Keratinocyte (primary cell): ENCODE results near the gene RENBP. TPM values are rescaled to one million over a fixed set of nuclear protein-coding genes. Genes with fewer than 3 reads are reported as not detected.

Source experiments
- DNase-seq: peaks from one replicate; pipeline ENCODE4 v3.0.0-alpha.2; 2011; ENCODE audit warnings: low read depth, missing footprints, low spot score
- FAIRE-seq: peaks from 2 replicates; lab custom pipeline; 2011; peaks lifted over from hg19 to GRCh38; lab: Jason Lieb, UNC
- H2AFZ ChIP-seq: 2 replicates; pipeline ENCODE4 v1.6.0; 2012; ENCODE audit warnings: low read length, control low read depth, inconsistent platforms; ENCODE audit not compliant: control insufficient read depth
- H3K27ac ChIP-seq: 2 replicates; pipeline ENCODE4 v1.5.1; 2011; ENCODE audit warnings: low read length; ENCODE audit not compliant: control insufficient read depth, insufficient read depth
- H3K27me3 ChIP-seq: 3 replicates; pipeline ENCODE4 v1.6.0; 2011; ENCODE audit warnings: low read length; ENCODE audit not compliant: control insufficient read depth, insufficient read depth; ENCODE audit errors: extremely low read depth
- H3K36me3 ChIP-seq, 2 experiments: 2 replicates in 1 of 2; 3 replicates in 1 of 2; pipeline ENCODE4 v1.5.1; 2011; ENCODE audit warnings: low read length in 2 of 2, mild to moderate bottlenecking in 1 of 2; ENCODE audit not compliant: control insufficient read depth in 2 of 2, insufficient read depth in 2 of 2; ENCODE audit errors: extremely low read depth in 1 of 2
- H3K4me1 ChIP-seq: 3 replicates; pipeline ENCODE4 v1.5.1; 2011; ENCODE audit warnings: low read length; ENCODE audit not compliant: control insufficient read depth, insufficient read depth; ENCODE audit errors: extremely low read depth
- H3K4me2 ChIP-seq: 3 replicates; pipeline ENCODE4 v1.6.0; 2011; ENCODE audit warnings: low read depth, low read length; ENCODE audit not compliant: control insufficient read depth, insufficient read depth; ENCODE audit errors: extremely low read depth
- H3K4me3 ChIP-seq, 3 experiments: fragments of 200-600 bp in 1 of 3; sonication (generic) in 1 of 3; 2 replicates in 2 of 3; 3 replicates in 1 of 3; pipeline ENCODE4 v1.5.1; 2011 to 2016; ENCODE audit warnings: low read length in 3 of 3, mild to moderate bottlenecking in 3 of 3, control low read depth in 2 of 3, inconsistent platforms in 1 of 3, low read depth in 1 of 3, mixed read lengths in 1 of 3, mixed run types in 1 of 3, moderate library complexity in 1 of 3; ENCODE audit not compliant: control insufficient read depth in 2 of 3, insufficient read depth in 2 of 3; ENCODE audit errors: extremely low read depth in 1 of 3
- H3K79me2 ChIP-seq: 2 replicates; pipeline ENCODE4 v1.6.0; 2012; ENCODE audit warnings: low read length; ENCODE audit not compliant: control insufficient read depth, insufficient read depth
- H3K9ac ChIP-seq: 3 replicates; pipeline ENCODE4 v1.6.0; 2011; ENCODE audit warnings: low read length; ENCODE audit not compliant: control insufficient read depth, insufficient read depth; ENCODE audit errors: extremely low read depth
- H3K9me1 ChIP-seq: 3 replicates; pipeline ENCODE4 v1.6.0; 2011; ENCODE audit warnings: low read length; ENCODE audit not compliant: control insufficient read depth, insufficient read depth; ENCODE audit errors: extremely low read depth
- H3K9me3 ChIP-seq: 2 replicates; pipeline ENCODE4 v1.5.1; 2012; ENCODE audit warnings: low read depth, low read length; ENCODE audit not compliant: control insufficient read depth
- H4K20me1 ChIP-seq: 3 replicates; pipeline ENCODE4 v1.6.0; 2011; ENCODE audit warnings: low read length; ENCODE audit not compliant: control insufficient read depth, insufficient read depth; ENCODE audit errors: extremely low read depth
- CTCF ChIP-seq, 3 experiments: IDR thresholded peaks in 1 of 3; conservative IDR thresholded peaks in 1 of 3; optimal IDR thresholded peaks in 1 of 3; 2 replicates in 2 of 3; 3 replicates in 1 of 3; pipeline versions ENCODE3 to v1.5.1; 2011; ENCODE audit warnings: low read length in 3 of 3, mild to moderate bottlenecking in 3 of 3, moderate library complexity in 2 of 3, control low read depth in 1 of 3, inconsistent platforms in 1 of 3; ENCODE audit not compliant: insufficient read depth in 2 of 3; ENCODE audit errors: extremely low read depth in 1 of 3
- EZH2 ChIP-seq: IDR thresholded peaks from one replicate; pipeline ENCODE4 v1.6.1; 2012; ENCODE audit warnings: inconsistent platforms, mild to moderate bottlenecking, low read length, moderate library complexity
- dilution Hi-C: fragments of 300-500 bp; cut with MboI; formaldehyde crosslinking; loops from one replicate; pipeline ENCODE4 v1.7.0; 2020; ENCODE audit warnings: low sequenced_read_pairs; ENCODE audit not compliant: extremely low pct_ligation_motif_present
- polyA plus RNA-seq, 5 experiments: library from polyadenylated mRNA; depleted of rRNA in 3 of 5; stranded (reverse) in 3 of 5; stranded (forward) in 1 of 5; unstranded in 1 of 5; fragments of >200 nt; gene quantifications; 1 replicate in 1 of 5; 2 replicates in 3 of 5; 3 replicates in 1 of 5; pipeline versions ENCODE4 v1.2.1 to v1.2.3, GENCODE V29; 2011 to 2012; ENCODE audit warnings: missing spikeins in 2 of 5, low read depth in 1 of 5, low replicate concordance in 1 of 5

The RENBP gene
- polyA plus RNA-seq, 1 donor (not counting 4 experiments of a cell fraction or from before 2014, with no cell fraction given) = 0.16 TPM

- dilution Hi-C loops = no loop called here
- Histone ChIP-seq H3K9ac (no peak overlapping the region), H4K20me1 (no peaks in the 10 kb centered on the region), H3K79me2 (no peaks in the 10 kb centered on the region), H3K27me3 (no peaks in the 10 kb centered on the region), H3K9me1 (no peaks in the 10 kb centered on the region), H3K4me2 (no peak overlapping the region), H3K36me3 (peaks cover 9 to 24% of the 10 kb centered on the region in 2 experiments), H3K9me3 (no peaks in the 10 kb centered on the region), H3K27ac (no peak overlapping the region), H3K4me1 (no peaks in the 10 kb centered on the region), H2AFZ (no peak overlapping the region), H3K4me3 (no peak overlapping the region)
- DNase-seq = no peak
- TF ChIP-seq CTCF (optimal IDR thresholded peaks at IDR 0.05 in 1 of 3, IDR thresholded peaks at IDR 0.05 in 1 of 3, conservative IDR thresholded peaks at IDR 0.05 in 1 of 3; ENCODE audit: extremely low read depth in 1 of 3, insufficient read depth in 2 of 3, low read length in 3 of 3) (no peak), EZH2 (no peak)
- FAIRE-seq = no peak
These were observed 3.6 kb upstream of the RENBP start for GRCh38 chrX:153948002-153948466.

GRCh38 chrX:153947009-153947769 is 2.7 kb upstream of the RENBP start:
- peak; percentile 79 for FAIRE-seq
- H3K4me1 ChIP-seq = no peaks in the 10 kb centered on the region
- DNase-seq = no peak
- H3K27ac ChIP-seq = no peak overlapping the region
- H3K9me1 ChIP-seq = no peaks in the 10 kb centered on the region
- H3K4me3 ChIP-seq = no peak overlapping the region
- H3K9me3 ChIP-seq = no peaks in the 10 kb centered on the region
- dilution Hi-C loops = no loop called here
- no peak overlapping the region for H3K9ac ChIP-seq
- no peaks in the 10 kb centered on the region for H4K20me1 ChIP-seq
- H3K79me2 ChIP-seq = no peaks in the 10 kb centered on the region
- TF ChIP-seq EZH2 (no peak), CTCF (optimal IDR thresholded peaks at IDR 0.05 in 1 of 3, IDR thresholded peaks at IDR 0.05 in 1 of 3, conservative IDR thresholded peaks at IDR 0.05 in 1 of 3; ENCODE audit: extremely low read depth in 1 of 3, insufficient read depth in 2 of 3, low read length in 3 of 3) (peak in 2 of 3 experiments; percentile 83 to 85)
- no peak overlapping the region for H3K4me2 ChIP-seq
- H3K36me3 ChIP-seq = peaks cover 6 to 20% of the 10 kb centered on the region in 2 experiments
- H3K27me3 ChIP-seq = no peaks in the 10 kb centered on the region
- H2AFZ ChIP-seq = no peak overlapping the region
